GM23248 (cell line): ENCODE measurements around the gene FRMD3. TPM values are rescaled to one million over a fixed set of nuclear protein-coding genes. Genes with fewer than 3 reads are reported as not detected.

Source experiments
- DNase-seq: peaks from one replicate; pipeline ENCODE4 v3.0.0-alpha.2; 2015
- H2AFZ ChIP-seq: fragments of 200-600 bp; sonication (generic); 2 replicates; pipeline ENCODE4 v1.6.1; 2016; ENCODE audit warnings: antibody characterized with exemption
- H3F3A ChIP-seq: fragments of 200-600 bp; sonication (generic); 2 replicates; pipeline ENCODE4 v1.6.1; 2016; ENCODE audit warnings: mild to moderate bottlenecking, antibody characterized with exemption, mixed run types; ENCODE audit not compliant: insufficient read depth
- H3K27ac ChIP-seq: fragments of 200-600 bp; sonication (generic); 2 replicates; pipeline ENCODE4 v1.5.1; 2016; ENCODE audit warnings: mild to moderate bottlenecking
- H3K27me3 ChIP-seq: fragments of 200-600 bp; sonication (generic); replicated peaks from 2 replicates; pipeline ENCODE4 v1.6.1; 2016; ENCODE audit warnings: mild to moderate bottlenecking; ENCODE audit not compliant: insufficient read depth
- H3K36me3 ChIP-seq: fragments of 200-600 bp; sonication (generic); 2 replicates; pipeline ENCODE4 v1.6.1; 2016; ENCODE audit warnings: low read depth, mild to moderate bottlenecking
- H3K4me1 ChIP-seq: fragments of 200-600 bp; sonication (generic); 2 replicates; pipeline ENCODE4 v1.6.1; 2016; ENCODE audit warnings: mild to moderate bottlenecking; ENCODE audit not compliant: insufficient read depth
- H3K4me2 ChIP-seq: fragments of 200-600 bp; sonication (generic); one replicate; pipeline ENCODE4 v1.6.1; 2016; ENCODE audit warnings: mild to moderate bottlenecking; ENCODE audit not compliant: unreplicated experiment
- H3K4me3 ChIP-seq: fragments of 200-600 bp; sonication (generic); 2 replicates; pipeline ENCODE4 v1.5.1; 2016; ENCODE audit warnings: mild to moderate bottlenecking
- H3K79me2 ChIP-seq: fragments of 200-600 bp; sonication (generic); 2 replicates; pipeline ENCODE4 v1.6.1; 2016; ENCODE audit warnings: mild to moderate bottlenecking; ENCODE audit not compliant: insufficient read depth
- H3K9ac ChIP-seq: fragments of 200-600 bp; sonication (generic); 2 replicates; pipeline ENCODE4 v1.6.1; 2016; ENCODE audit warnings: mild to moderate bottlenecking
- H3K9me2 ChIP-seq: fragments of 200-600 bp; sonication (generic); 2 replicates; pipeline ENCODE4 v1.6.1; 2016; ENCODE audit warnings: mixed run types, mild to moderate bottlenecking, moderate library complexity; ENCODE audit not compliant: insufficient read depth
- H3K9me3 ChIP-seq: fragments of 200-600 bp; sonication (generic); one replicate; pipeline ENCODE4 v1.6.1; 2017; ENCODE audit warnings: low read depth
- H4K20me1 ChIP-seq: fragments of 200-600 bp; sonication (generic); 2 replicates; pipeline ENCODE4 v1.6.0; 2016; ENCODE audit not compliant: insufficient read depth
- EZH2 ChIP-seq: fragments of 200-600 bp; sonication (generic); IDR thresholded peaks from 2 replicates; pipeline ENCODE4 v1.6.1; 2018; ENCODE audit warnings: antibody characterized with exemption, mild to moderate bottlenecking; ENCODE audit not compliant: insufficient read depth, poor library complexity, severe bottlenecking
- EZH2phosphoT487 ChIP-seq: fragments of 200-600 bp; sonication (generic); IDR thresholded peaks from 2 replicates; pipeline ENCODE4 v1.6.1; 2018; ENCODE audit warnings: antibody characterized with exemption, moderate library complexity, mild to moderate bottlenecking, low read depth; ENCODE audit not compliant: insufficient read depth
- WGBS, 2 experiments: methylation state at CpG; one replicate each; pipeline ENCODE4 v1.1.6; 2015 to 2017; ENCODE audit warnings: low lambda C conversion rate in 2 of 2, low coverage in 1 of 2; ENCODE audit errors: missing lambda C conversion rate in 2 of 2; 5-methylcytosine and 5-hydroxymethylcytosine counted together
- in situ Hi-C: fragments of 300-500 bp; cut with MboI; formaldehyde crosslinking; loops from 2 replicates; pipeline ENCODE4 v1.15.0; 2020
- polyA plus RNA-seq: library from polyadenylated mRNA; unstranded; fragments of >200 nt; fragmentation: Nextera tagmentation; extraction: Ambion mirVana; gene quantifications from 2 replicates; pipeline ENCODE4 v1.2.1, GENCODE V29; 2016
- total RNA-seq: library from RNA; depleted of rRNA; stranded (reverse); fragments of >200 nt; shearing (Covaris generic); gene quantifications from 2 replicates; pipeline ENCODE4 v1.2.3, GENCODE V29; 2014

Gene FRMD3
- total and polyA plus RNA-seq, 2 experiments from 2014 or later, result 0.32 to 0.66 TPM

- H3K36me3 ChIP-seq, result no peaks in the 10 kb centered on the region
- no peak for TF ChIP-seq EZH2phosphoT487
- TF ChIP-seq EZH2, result no peak
- DNase-seq, result no peak
- 0 out of 2 replicates have a peak, but pooled peaks cover 4% of the 10 kb centered on the region for H3K4me1 ChIP-seq
- no peaks in the 10 kb centered on the region for H3K9me2 ChIP-seq
- no peaks in the 10 kb centered on the region for H3K79me2 ChIP-seq
- no peak overlapping the region for H3K27ac ChIP-seq
- H3K9me3 ChIP-seq, result no peaks in the 10 kb centered on the region
- H2AFZ ChIP-seq, result no peak overlapping the region
- in situ Hi-C loops, result no loop called here
- no peak overlapping the region for H3K9ac ChIP-seq
- H3K4me2 ChIP-seq, result no peak overlapping the region
- WGBS, 2 experiments, result 79 to 81% methylated on average over 7 of the region's 7 CpGs
- H4K20me1 ChIP-seq, result no peaks in the 10 kb centered on the region
- no peak overlapping the region for H3K4me3 ChIP-seq
- H3K27me3 ChIP-seq, result no peaks in the 10 kb centered on the region
- H3F3A ChIP-seq, result no peaks in the 10 kb centered on the region
Observed at GRCh38 chr9:83387401-83388185, 150.6 kb downstream of the FRMD3 start.

- H3F3A ChIP-seq, result no peaks in the 10 kb centered on the region
- DNase-seq, result peak; percentile 67
- no peaks in the 10 kb centered on the region for H3K36me3 ChIP-seq
- H3K9me3 ChIP-seq, result no peaks in the 10 kb centered on the region
- H3K4me2 ChIP-seq, result no peak overlapping the region
- H3K79me2 ChIP-seq, result no peaks in the 10 kb centered on the region
- no peak overlapping the region for H3K9ac ChIP-seq
- no peaks in the 10 kb centered on the region for H4K20me1 ChIP-seq
- in situ Hi-C loops, result no loop called here
- 0 out of 2 replicates have a peak, but pooled peaks cover 4% of the 10 kb centered on the region for H3K4me1 ChIP-seq
- TF ChIP-seq EZH2 (no peak), EZH2phosphoT487 (no peak)
- H3K27ac ChIP-seq, result no peak overlapping the region
- no peaks in the 10 kb centered on the region for H3K9me2 ChIP-seq
- H2AFZ ChIP-seq, result no peak overlapping the region
- WGBS, 2 experiments, result 2 to 3% methylated on average over 2 of the region's 2 CpGs
- H3K27me3 ChIP-seq, result no peaks in the 10 kb centered on the region
- H3K4me3 ChIP-seq, result no peak overlapping the region
Observed at GRCh38 chr9:83385317-83385716, 152.9 kb downstream of the FRMD3 start.

DNA sequence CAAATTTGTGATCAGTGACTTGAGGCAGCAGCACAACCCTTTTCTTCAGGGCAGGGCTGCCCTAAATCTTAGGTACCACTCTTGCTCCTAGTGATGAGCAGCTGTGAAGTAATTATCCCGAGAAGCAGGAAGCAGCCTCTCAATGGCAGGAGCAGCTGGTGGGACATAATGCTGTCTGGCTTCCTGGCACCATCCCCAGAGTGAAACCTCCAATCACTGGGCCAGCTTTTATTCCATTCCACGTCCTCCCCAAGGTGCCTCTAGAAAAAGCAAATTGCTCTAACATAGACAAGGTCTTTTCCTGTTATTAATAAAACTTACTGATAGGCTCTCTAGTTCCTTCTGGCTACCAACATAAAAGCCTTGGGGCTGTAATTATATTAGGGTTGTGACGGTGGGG lies 154.0 kb downstream of the FRMD3 start:
- H3K4me3 ChIP-seq, result no peak overlapping the region
- no peak for TF ChIP-seq EZH2phosphoT487
- no peak for TF ChIP-seq EZH2
- no peak overlapping the region for H2AFZ ChIP-seq
- 47 to 55% methylated on average over 3 of the region's 3 CpGs for WGBS, 2 experiments
- no peak overlapping the region for H3K27ac ChIP-seq
- in situ Hi-C loops, result no loop called here
- H3K4me2 ChIP-seq, result no peak overlapping the region
- H3K36me3 ChIP-seq, result no peaks in the 10 kb centered on the region
- H3K4me1 ChIP-seq, result 0 out of 2 replicates have a peak, but pooled peaks cover 4% of the 10 kb centered on the region
- no peak overlapping the region for H3K9ac ChIP-seq
- no peaks in the 10 kb centered on the region for H3F3A ChIP-seq
- H3K79me2 ChIP-seq, result no peaks in the 10 kb centered on the region
- H3K9me2 ChIP-seq, result no peaks in the 10 kb centered on the region
- DNase-seq, result no peak
- no peaks in the 10 kb centered on the region for H3K9me3 ChIP-seq
- no peaks in the 10 kb centered on the region for H3K27me3 ChIP-seq
- no peaks in the 10 kb centered on the region for H4K20me1 ChIP-seq

DNA sequence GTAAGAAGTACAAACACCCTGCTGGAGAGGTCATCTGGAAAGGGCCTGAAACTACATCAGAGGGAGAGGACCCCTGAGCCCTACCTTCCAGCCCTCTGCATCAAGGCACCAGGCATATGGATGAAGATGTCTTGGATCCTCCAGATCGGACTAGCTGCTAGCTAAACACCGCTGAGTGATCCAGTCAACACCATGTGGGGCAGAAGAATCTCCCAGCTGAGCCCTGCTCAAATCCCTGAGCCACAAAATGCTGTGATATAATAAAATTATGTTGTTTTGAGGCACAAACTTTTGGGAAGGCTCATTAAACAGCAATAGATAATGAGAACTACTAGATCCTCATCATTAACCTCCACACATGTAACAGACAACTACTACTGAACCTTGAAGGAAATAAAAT lies 155.2 kb downstream of the FRMD3 start:
- H3K27me3 ChIP-seq, result no peaks in the 10 kb centered on the region
- TF ChIP-seq EZH2 (no peak), EZH2phosphoT487 (no peak)
- H3F3A ChIP-seq, result no peaks in the 10 kb centered on the region
- 0 out of 2 replicates have a peak, but pooled peaks cover 4% of the 10 kb centered on the region for H3K4me1 ChIP-seq
- H3K4me2 ChIP-seq, result no peak overlapping the region
- no peak for DNase-seq
- H3K79me2 ChIP-seq, result no peaks in the 10 kb centered on the region
- H4K20me1 ChIP-seq, result no peaks in the 10 kb centered on the region
- H3K9ac ChIP-seq, result no peak overlapping the region
- in situ Hi-C loops, result no loop called here
- no peak overlapping the region for H2AFZ ChIP-seq
- no peak overlapping the region for H3K27ac ChIP-seq
- 79 to 94% methylated on average over 2 of the region's 2 CpGs for WGBS, 2 experiments
- no peaks in the 10 kb centered on the region for H3K9me3 ChIP-seq
- H3K4me3 ChIP-seq, result no peak overlapping the region
- H3K36me3 ChIP-seq, result no peaks in the 10 kb centered on the region
- no peaks in the 10 kb centered on the region for H3K9me2 ChIP-seq

DNA sequence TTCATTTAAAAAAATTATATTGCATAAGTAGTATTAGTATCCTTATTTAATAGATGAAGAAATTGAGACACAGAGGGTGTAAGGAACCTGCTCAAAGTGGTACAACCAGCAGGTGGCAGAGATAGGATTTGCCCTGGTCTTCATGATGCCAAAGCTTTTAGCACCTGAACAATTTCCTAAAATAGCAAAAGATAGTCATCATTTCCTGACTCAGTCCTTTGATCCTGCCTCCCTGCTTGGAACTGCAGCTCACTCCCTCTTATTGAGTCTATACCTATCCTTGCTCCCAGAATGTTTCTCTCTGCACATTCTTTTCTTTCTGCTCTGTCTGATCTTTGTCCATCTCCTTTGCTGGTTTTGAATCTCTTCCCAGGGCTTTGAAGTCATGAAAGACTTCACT lies 155.8 kb downstream of the FRMD3 start:
- H2AFZ ChIP-seq, result no peak overlapping the region
- no peaks in the 10 kb centered on the region for H3K36me3 ChIP-seq
- H3K4me2 ChIP-seq, result no peak overlapping the region
- TF ChIP-seq EZH2phosphoT487 (no peak), EZH2 (no peak)
- in situ Hi-C loops, result no loop called here
- H3K27me3 ChIP-seq, result no peaks in the 10 kb centered on the region
- DNase-seq, result no peak
- H3K9ac ChIP-seq, result no peak overlapping the region
- no peak overlapping the region for H3K27ac ChIP-seq
- H3K9me2 ChIP-seq, result no peaks in the 10 kb centered on the region
- H3K9me3 ChIP-seq, result no peaks in the 10 kb centered on the region
- H4K20me1 ChIP-seq, result no peaks in the 10 kb centered on the region
- H3K4me3 ChIP-seq, result no peak overlapping the region
- H3K79me2 ChIP-seq, result no peaks in the 10 kb centered on the region
- H3K4me1 ChIP-seq, result 0 out of 2 replicates have a peak, but pooled peaks cover 4% of the 10 kb centered on the region
- no peaks in the 10 kb centered on the region for H3F3A ChIP-seq
